Measurements from ENCODE around the gene FN3KRP.

FN3KRP gene

Small RNAs within 50 kb of the gene (small RNA-seq; reads per million reads assigned to genes)
- 0.28 reads per million for gene MIR4525
